SU-DHL-6 (cell line): Measurements from ENCODE around the gene MPZL3.

Experiments
- EZH2phosphoT487 ChIP-seq: fragments of 200-600 bp; sonication (generic), shearing (Covaris generic); conservative IDR thresholded peaks from 2 replicates; pipeline ENCODE4 v1.6.1; 2018; ENCODE audit warnings: mild to moderate bottlenecking, antibody characterized with exemption, low read length, moderate library complexity, mixed read lengths
- TF ChIP-seq, protein P1 (sequence below): fragments of 200-600 bp; sonication (generic); IDR thresholded peaks from one replicate; pipeline ENCODE4 v1.5.1; 2017; ENCODE audit warnings: antibody characterized with exemption, mild to moderate bottlenecking, low read length, moderate library complexity; ENCODE audit not compliant: insufficient read depth, poor library complexity, severe bottlenecking

DNA sequence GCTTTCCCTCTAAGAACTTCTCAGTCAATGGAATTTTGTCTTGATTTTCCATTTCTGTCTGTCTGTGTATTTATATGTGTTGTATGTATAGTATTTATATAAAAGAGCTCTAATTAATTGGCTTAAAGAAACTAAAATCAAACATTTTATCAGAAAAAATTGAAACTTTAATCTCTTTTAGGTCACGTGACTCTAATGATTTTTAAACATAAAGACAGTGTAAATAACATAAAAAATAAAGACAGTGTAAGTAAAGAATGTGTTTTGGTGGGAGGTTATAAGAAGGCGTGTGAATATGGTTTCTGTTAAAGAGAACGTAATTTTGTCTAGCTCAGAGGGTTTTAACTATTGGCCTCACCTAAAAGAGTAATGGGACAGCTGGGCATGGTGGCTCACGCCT is 29.7 kb downstream of the MPZL3 start:
- TF ChIP-seq, protein P1, sequence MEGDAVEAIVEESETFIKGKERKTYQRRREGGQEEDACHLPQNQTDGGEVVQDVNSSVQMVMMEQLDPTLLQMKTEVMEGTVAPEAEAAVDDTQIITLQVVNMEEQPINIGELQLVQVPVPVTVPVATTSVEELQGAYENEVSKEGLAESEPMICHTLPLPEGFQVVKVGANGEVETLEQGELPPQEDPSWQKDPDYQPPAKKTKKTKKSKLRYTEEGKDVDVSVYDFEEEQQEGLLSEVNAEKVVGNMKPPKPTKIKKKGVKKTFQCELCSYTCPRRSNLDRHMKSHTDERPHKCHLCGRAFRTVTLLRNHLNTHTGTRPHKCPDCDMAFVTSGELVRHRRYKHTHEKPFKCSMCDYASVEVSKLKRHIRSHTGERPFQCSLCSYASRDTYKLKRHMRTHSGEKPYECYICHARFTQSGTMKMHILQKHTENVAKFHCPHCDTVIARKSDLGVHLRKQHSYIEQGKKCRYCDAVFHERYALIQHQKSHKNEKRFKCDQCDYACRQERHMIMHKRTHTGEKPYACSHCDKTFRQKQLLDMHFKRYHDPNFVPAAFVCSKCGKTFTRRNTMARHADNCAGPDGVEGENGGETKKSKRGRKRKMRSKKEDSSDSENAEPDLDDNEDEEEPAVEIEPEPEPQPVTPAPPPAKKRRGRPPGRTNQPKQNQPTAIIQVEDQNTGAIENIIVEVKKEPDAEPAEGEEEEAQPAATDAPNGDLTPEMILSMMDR = no peak
- TF ChIP-seq EZH2phosphoT487 = no peak
